DOHH2 (cell line): Measurements from ENCODE around the gene DDX41.

Source experiments
- EZH2phosphoT487 ChIP-seq: fragments of 200-600 bp; sonication (generic); IDR thresholded peaks from 2 replicates; pipeline ENCODE4 v1.6.1; 2017; ENCODE audit warnings: borderline replicate concordance, mild to moderate bottlenecking, antibody characterized with exemption, low read length, moderate library complexity, mixed read lengths
- TF ChIP-seq, protein P1 (sequence below): fragments of 200-600 bp; sonication (generic); IDR thresholded peaks from one replicate; pipeline ENCODE4 v1.5.1; 2014; ENCODE audit warnings: antibody characterized with exemption, mild to moderate bottlenecking, low read depth, low read length; ENCODE audit not compliant: poor library complexity, severe bottlenecking

DNA sequence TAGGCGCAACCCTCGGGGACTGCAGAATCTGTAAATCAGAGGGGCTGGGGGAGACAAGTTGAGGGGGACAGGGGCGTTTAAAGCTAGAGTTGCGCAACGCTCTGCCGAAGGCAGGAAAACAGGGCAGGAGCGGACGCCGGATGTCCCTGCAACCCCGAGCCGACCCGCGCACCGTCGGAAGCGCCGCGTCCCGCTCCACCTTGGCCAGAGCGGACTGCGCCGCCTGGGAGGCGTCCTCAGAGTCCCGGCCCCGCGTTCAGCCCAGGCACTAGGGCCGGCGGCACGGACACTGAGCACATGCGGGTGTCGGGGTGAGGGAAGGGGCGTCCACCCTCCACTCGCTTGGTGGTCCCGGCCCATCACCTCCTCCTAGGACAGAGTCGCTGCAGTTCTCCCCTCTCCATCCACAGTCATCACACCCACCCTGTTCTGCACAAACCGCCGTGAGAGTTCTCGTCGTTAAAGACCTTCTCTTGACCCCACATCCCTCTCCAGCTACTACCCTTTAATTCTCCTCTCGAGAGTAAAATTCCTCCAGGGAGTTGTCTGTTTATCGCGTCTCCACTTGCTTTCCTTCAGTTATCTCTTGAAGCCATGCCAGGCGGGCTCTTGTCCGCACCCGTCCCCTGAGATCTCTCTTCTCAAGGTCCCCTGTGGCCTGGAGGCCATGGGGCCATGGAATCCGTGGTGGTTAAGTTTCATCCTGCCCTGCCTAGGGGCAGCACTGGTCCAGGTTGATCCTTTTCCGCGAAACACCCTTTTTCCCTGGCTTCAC, 18.6 kb downstream of the DDX41 start:
- TF ChIP-seq, protein P1, sequence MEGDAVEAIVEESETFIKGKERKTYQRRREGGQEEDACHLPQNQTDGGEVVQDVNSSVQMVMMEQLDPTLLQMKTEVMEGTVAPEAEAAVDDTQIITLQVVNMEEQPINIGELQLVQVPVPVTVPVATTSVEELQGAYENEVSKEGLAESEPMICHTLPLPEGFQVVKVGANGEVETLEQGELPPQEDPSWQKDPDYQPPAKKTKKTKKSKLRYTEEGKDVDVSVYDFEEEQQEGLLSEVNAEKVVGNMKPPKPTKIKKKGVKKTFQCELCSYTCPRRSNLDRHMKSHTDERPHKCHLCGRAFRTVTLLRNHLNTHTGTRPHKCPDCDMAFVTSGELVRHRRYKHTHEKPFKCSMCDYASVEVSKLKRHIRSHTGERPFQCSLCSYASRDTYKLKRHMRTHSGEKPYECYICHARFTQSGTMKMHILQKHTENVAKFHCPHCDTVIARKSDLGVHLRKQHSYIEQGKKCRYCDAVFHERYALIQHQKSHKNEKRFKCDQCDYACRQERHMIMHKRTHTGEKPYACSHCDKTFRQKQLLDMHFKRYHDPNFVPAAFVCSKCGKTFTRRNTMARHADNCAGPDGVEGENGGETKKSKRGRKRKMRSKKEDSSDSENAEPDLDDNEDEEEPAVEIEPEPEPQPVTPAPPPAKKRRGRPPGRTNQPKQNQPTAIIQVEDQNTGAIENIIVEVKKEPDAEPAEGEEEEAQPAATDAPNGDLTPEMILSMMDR: no peak
- no peak for TF ChIP-seq EZH2phosphoT487
